Raji (cell line): ENCODE results near the gene NUDT17.

Experiments
- POLR2A ChIP-seq: IDR thresholded peaks from 2 replicates; pipeline ENCODE4 v1.6.1; 2011; ENCODE audit warnings: low read depth, low read length, control low read depth; ENCODE audit not compliant: insufficient read depth

NUDT17 gene

GRCh38 chr1:145845514-145846161, at the start of gene NUDT17:
Gene NUDT17, plus strand, starts transcription at chr1:145845630. Its CDS starts 11 bp downstream, at chr1:145845641.
- peak; percentile 51 for TF ChIP-seq POLR2A

- no peak for TF ChIP-seq POLR2A
Observed at GRCh38 chr1:145796753-145797152, 48.7 kb upstream of the NUDT17 start.

- no peak for TF ChIP-seq POLR2A
Observed at GRCh38 chr1:145799806-145800205, 45.6 kb upstream of the NUDT17 start.

GRCh38 chr1:145804235-145805045, 41.0 kb upstream of the NUDT17 start:
- TF ChIP-seq POLR2A = no peak

GRCh38 chr1:145805057-145805456, 40.4 kb upstream of the NUDT17 start:
- no peak for TF ChIP-seq POLR2A

GRCh38 chr1:145806408-145806807, 39.0 kb upstream of the NUDT17 start:
- no peak for TF ChIP-seq POLR2A

GRCh38 chr1:145806844-145807243, 38.6 kb upstream of the NUDT17 start:
- no peak for TF ChIP-seq POLR2A

GRCh38 chr1:145823565-145824498, 21.6 kb upstream of the NUDT17 start, which contains the start of the genes POLR3C and RNF115:
Gene POLR3C, plus strand, starts transcription at chr1:145824200. Its CDS starts 1,577 bp downstream, at chr1:145825777.
Gene RNF115, minus strand, starts transcription at chr1:145824095. Its CDS starts 222 bp downstream, at chr1:145823873.
- peak; percentile 76 for TF ChIP-seq POLR2A

- TF ChIP-seq POLR2A = no peak
Observed at GRCh38 chr1:145824499-145824842, 21.0 kb upstream of the NUDT17 start.

GRCh38 chr1:145826030-145826429, 19.4 kb upstream of the NUDT17 start:
- TF ChIP-seq POLR2A = no peak

GRCh38 chr1:145827966-145828365, 17.5 kb upstream of the NUDT17 start:
- no peak for TF ChIP-seq POLR2A

GRCh38 chr1:145828367-145829026, 16.9 kb upstream of the NUDT17 start:
- no peak for TF ChIP-seq POLR2A

- no peak for TF ChIP-seq POLR2A
Observed at GRCh38 chr1:145837656-145838055, 7.8 kb upstream of the NUDT17 start.

- no peak for TF ChIP-seq POLR2A
Observed at GRCh38 chr1:145843031-145843430, 2.4 kb upstream of the NUDT17 start.

GRCh38 chr1:145845144-145845513, 301 bp upstream of the NUDT17 start:
- peak; percentile 32 for TF ChIP-seq POLR2A
